Neural cell (in vitro differentiated cells): ENCODE data around the gene KRTAP19-3. TPM values are rescaled to one million over a fixed set of nuclear protein-coding genes. Genes with fewer than 3 reads are reported as not detected.

Experiments
- H2AFZ ChIP-seq: fragments of 200-600, 300-800 bp; sonication (generic), shearing (Covaris generic); 2 replicates; pipeline ENCODE4 v1.6.0; 2014; ENCODE audit warnings: low read depth, mild to moderate bottlenecking, antibody characterized with exemption, low read length, moderate library complexity
- H3F3A ChIP-seq: fragments of 200-600 bp; shearing (Covaris generic); 2 replicates; pipeline ENCODE4 v1.6.1; 2016; ENCODE audit warnings: mild to moderate bottlenecking, moderate library complexity, mixed read lengths, antibody characterized with exemption, low read length; ENCODE audit not compliant: insufficient read depth, poor library complexity, severe bottlenecking
- H3K27ac ChIP-seq: fragments of 200-600, 300-800 bp; sonication (generic), shearing (Covaris generic); 2 replicates; pipeline ENCODE4 v1.5.1; 2014; ENCODE audit warnings: mild to moderate bottlenecking, low read length, moderate library complexity
- H3K27me3 ChIP-seq: fragments of 300-800, 200-600 bp; sonication (generic), shearing (Covaris generic); 2 replicates; pipeline ENCODE4 v1.6.0; 2014; ENCODE audit warnings: mild to moderate bottlenecking, low read depth, low read length, moderate library complexity; ENCODE audit not compliant: insufficient read depth
- H3K36me3 ChIP-seq: fragments of 300-800, 200-600 bp; sonication (generic), shearing (Covaris generic); 2 replicates; pipeline ENCODE4 v1.5.1; 2014; ENCODE audit warnings: mild to moderate bottlenecking, antibody characterized with exemption, low read length, moderate library complexity; ENCODE audit not compliant: insufficient read depth
- H3K4me2 ChIP-seq: fragments of 300-800, 200-600 bp; sonication (generic), shearing (Covaris generic); 2 replicates; pipeline ENCODE4 v1.6.0; 2014; ENCODE audit warnings: mild to moderate bottlenecking, low read length
- H3K4me3 ChIP-seq: fragments of 300-800, 200-600 bp; sonication (generic), shearing (Covaris generic); 2 replicates; pipeline ENCODE4 v1.5.1; 2014; ENCODE audit warnings: mild to moderate bottlenecking, low read length, moderate library complexity
- H3K79me2 ChIP-seq: fragments of 200-600 bp; shearing (Covaris generic); replicated peaks from 2 replicates; pipeline ENCODE4 v1.6.0; 2014; ENCODE audit warnings: mild to moderate bottlenecking, low read length, moderate library complexity; ENCODE audit not compliant: insufficient read depth
- H3K9ac ChIP-seq: fragments of 300-800, 200-600 bp; sonication (generic), shearing (Covaris generic); 2 replicates; pipeline ENCODE4 v1.6.1; 2016; ENCODE audit warnings: mild to moderate bottlenecking, low read length, mixed read lengths
- H3K9me2 ChIP-seq: fragments of 200-600 bp; shearing (Covaris generic); 2 replicates; pipeline ENCODE4 v1.6.1; 2016; ENCODE audit warnings: mild to moderate bottlenecking, low read length, mixed read lengths; ENCODE audit not compliant: insufficient read depth
- H3K9me3 ChIP-seq: fragments of 200-600, 300-800 bp; sonication (generic), shearing (Covaris generic); 2 replicates; pipeline ENCODE4 v1.6.1; 2016; ENCODE audit warnings: mild to moderate bottlenecking, mixed run types, low read length, moderate library complexity, mixed read lengths
- H4K20me1 ChIP-seq: fragments of 200-600 bp; shearing (Covaris generic); 2 replicates; pipeline ENCODE4 v1.6.1; 2016; ENCODE audit warnings: mild to moderate bottlenecking, mixed run types; ENCODE audit not compliant: insufficient read depth
- EP300 ChIP-seq: fragments of 450-650 bp; conservative IDR thresholded peaks from 2 replicates; pipeline ENCODE4 v1.6.1; 2014; ENCODE audit warnings: antibody characterized with exemption, mild to moderate bottlenecking, moderate library complexity; ENCODE audit not compliant: poor library complexity, severe bottlenecking
- EZH2 ChIP-seq: fragments of 200-600, 300-800 bp; shearing (Covaris generic), sonication (generic); IDR thresholded peaks from 2 replicates; pipeline ENCODE4 v1.6.1; 2014; ENCODE audit warnings: antibody characterized with exemption, low read length, borderline replicate concordance, mild to moderate bottlenecking; ENCODE audit not compliant: insufficient read depth, poor library complexity, severe bottlenecking
- MXI1 ChIP-seq: fragments of 450-650 bp; conservative IDR thresholded peaks from 2 replicates; pipeline ENCODE4 v1.6.1; 2014; ENCODE audit warnings: antibody characterized with exemption, mild to moderate bottlenecking; ENCODE audit not compliant: poor library complexity, severe bottlenecking
- POLR2AphosphoS5 ChIP-seq: IDR thresholded peaks from 2 replicates; pipeline ENCODE4 v1.6.1; 2012
- RAD21 ChIP-seq: fragments of 450-650 bp; conservative IDR thresholded peaks from 2 replicates; pipeline ENCODE4 v1.6.1; 2014; ENCODE audit warnings: antibody characterized with exemption, mild to moderate bottlenecking, moderate library complexity
- SMC3 ChIP-seq: fragments of 450-650 bp; conservative IDR thresholded peaks from 2 replicates; pipeline ENCODE4 v1.6.1; 2014; ENCODE audit warnings: antibody characterized with exemption, mild to moderate bottlenecking, moderate library complexity; ENCODE audit not compliant: poor library complexity
- TAF1 ChIP-seq: IDR thresholded peaks from 2 replicates; pipeline ENCODE4 v1.6.1; 2012; ENCODE audit warnings: low read depth
- polyA plus RNA-seq: library from polyadenylated mRNA; depleted of rRNA; stranded (reverse); fragments of >200 nt; gene quantifications from 2 replicates; pipeline ENCODE4 v1.2.3, GENCODE V29; 2014
- TF ChIP-seq, protein P1 (sequence below): IDR thresholded peaks from 2 replicates; pipeline ENCODE4 v1.6.1; 2012; ENCODE audit warnings: borderline replicate concordance
- TF ChIP-seq, protein P2 (sequence below): fragments of 450-650 bp; IDR thresholded peaks from 2 replicates; pipeline ENCODE4 v1.5.1; 2014; ENCODE audit warnings: antibody characterized with exemption, mild to moderate bottlenecking, moderate library complexity; ENCODE audit not compliant: poor library complexity, severe bottlenecking

Gene KRTAP19-3
- polyA plus RNA-seq, 1 donor from 2014 or later, result not detected

DNA sequence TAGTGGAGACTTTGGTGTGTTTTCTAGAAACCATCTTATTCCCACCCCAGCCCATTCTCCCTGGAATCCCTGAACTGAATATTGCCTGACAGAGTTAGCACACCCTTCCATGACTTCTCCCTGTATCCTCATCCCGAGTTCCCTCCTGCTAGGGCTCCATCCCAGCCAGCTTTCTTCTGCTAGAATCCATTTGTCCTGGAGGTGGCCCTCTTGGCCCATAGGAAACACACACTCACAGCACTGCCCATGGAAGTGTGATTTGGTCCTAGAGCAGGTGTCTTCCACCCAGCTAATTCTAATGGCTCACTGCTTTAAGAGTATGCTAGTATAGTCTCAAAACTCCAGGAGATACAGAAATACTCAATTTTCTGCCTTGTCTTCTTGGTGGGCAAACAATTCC lies 47.6 kb downstream of the KRTAP19-3 start:
- Histone ChIP-seq H3K79me2 (no peaks in the 10 kb centered on the region), H3K27ac (no peak overlapping the region), H3F3A (no peaks in the 10 kb centered on the region), H3K9me2 (no peaks in the 10 kb centered on the region), H3K4me2 (no peak overlapping the region), H2AFZ (no peak overlapping the region), H3K27me3 (no peaks in the 10 kb centered on the region), H3K4me3 (no peak overlapping the region), H3K9ac (no peak overlapping the region), H3K36me3 (no peaks in the 10 kb centered on the region), H4K20me1 (no peaks in the 10 kb centered on the region), H3K9me3 (no peaks in the 10 kb centered on the region)
- TF ChIP-seq RAD21, result no peak
- TF ChIP-seq SMC3, result no peak
- TF ChIP-seq POLR2AphosphoS5, result no peak
- no peak for TF ChIP-seq EZH2
- no peak for TF ChIP-seq TAF1
- TF ChIP-seq, protein P1, sequence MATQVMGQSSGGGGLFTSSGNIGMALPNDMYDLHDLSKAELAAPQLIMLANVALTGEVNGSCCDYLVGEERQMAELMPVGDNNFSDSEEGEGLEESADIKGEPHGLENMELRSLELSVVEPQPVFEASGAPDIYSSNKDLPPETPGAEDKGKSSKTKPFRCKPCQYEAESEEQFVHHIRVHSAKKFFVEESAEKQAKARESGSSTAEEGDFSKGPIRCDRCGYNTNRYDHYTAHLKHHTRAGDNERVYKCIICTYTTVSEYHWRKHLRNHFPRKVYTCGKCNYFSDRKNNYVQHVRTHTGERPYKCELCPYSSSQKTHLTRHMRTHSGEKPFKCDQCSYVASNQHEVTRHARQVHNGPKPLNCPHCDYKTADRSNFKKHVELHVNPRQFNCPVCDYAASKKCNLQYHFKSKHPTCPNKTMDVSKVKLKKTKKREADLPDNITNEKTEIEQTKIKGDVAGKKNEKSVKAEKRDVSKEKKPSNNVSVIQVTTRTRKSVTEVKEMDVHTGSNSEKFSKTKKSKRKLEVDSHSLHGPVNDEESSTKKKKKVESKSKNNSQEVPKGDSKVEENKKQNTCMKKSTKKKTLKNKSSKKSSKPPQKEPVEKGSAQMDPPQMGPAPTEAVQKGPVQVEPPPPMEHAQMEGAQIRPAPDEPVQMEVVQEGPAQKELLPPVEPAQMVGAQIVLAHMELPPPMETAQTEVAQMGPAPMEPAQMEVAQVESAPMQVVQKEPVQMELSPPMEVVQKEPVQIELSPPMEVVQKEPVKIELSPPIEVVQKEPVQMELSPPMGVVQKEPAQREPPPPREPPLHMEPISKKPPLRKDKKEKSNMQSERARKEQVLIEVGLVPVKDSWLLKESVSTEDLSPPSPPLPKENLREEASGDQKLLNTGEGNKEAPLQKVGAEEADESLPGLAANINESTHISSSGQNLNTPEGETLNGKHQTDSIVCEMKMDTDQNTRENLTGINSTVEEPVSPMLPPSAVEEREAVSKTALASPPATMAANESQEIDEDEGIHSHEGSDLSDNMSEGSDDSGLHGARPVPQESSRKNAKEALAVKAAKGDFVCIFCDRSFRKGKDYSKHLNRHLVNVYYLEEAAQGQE, result no peak
- TF ChIP-seq, protein P2, sequence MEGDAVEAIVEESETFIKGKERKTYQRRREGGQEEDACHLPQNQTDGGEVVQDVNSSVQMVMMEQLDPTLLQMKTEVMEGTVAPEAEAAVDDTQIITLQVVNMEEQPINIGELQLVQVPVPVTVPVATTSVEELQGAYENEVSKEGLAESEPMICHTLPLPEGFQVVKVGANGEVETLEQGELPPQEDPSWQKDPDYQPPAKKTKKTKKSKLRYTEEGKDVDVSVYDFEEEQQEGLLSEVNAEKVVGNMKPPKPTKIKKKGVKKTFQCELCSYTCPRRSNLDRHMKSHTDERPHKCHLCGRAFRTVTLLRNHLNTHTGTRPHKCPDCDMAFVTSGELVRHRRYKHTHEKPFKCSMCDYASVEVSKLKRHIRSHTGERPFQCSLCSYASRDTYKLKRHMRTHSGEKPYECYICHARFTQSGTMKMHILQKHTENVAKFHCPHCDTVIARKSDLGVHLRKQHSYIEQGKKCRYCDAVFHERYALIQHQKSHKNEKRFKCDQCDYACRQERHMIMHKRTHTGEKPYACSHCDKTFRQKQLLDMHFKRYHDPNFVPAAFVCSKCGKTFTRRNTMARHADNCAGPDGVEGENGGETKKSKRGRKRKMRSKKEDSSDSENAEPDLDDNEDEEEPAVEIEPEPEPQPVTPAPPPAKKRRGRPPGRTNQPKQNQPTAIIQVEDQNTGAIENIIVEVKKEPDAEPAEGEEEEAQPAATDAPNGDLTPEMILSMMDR, result no peak
- TF ChIP-seq MXI1, result no peak
- TF ChIP-seq EP300, result no peak

GRCh38 chr21:30443226-30443625 lies 48.6 kb downstream of the KRTAP19-3 start:
- Histone ChIP-seq H3K9me3 (no peaks in the 10 kb centered on the region), H3K36me3 (no peaks in the 10 kb centered on the region), H3K9ac (no peak overlapping the region), H3K79me2 (no peaks in the 10 kb centered on the region), H2AFZ (no peak overlapping the region), H3K27ac (no peak overlapping the region), H3K4me2 (no peak overlapping the region), H3K4me3 (no peak overlapping the region), H4K20me1 (no peaks in the 10 kb centered on the region), H3F3A (no peaks in the 10 kb centered on the region), H3K27me3 (no peaks in the 10 kb centered on the region), H3K9me2 (no peaks in the 10 kb centered on the region)
- TF ChIP-seq MXI1 (no peak), EP300 (no peak), TAF1 (no peak), POLR2AphosphoS5 (no peak), SMC3 (no peak), EZH2 (no peak), RAD21 (no peak)
- TF ChIP-seq, protein P1, result no peak
- TF ChIP-seq, protein P2, result no peak
